Lung (tissue), 12 donors: ENCODE measurements around the gene LUM. TPM values are rescaled to one million over a fixed set of nuclear protein-coding genes. Genes with fewer than 3 reads are reported as not detected.

Source experiments
- ATAC-seq: fragments of 200-7000 bp; cut with Tn5 transposase; one replicate; pipeline ENCODE4 v1.9.1; 2020; ENCODE audit warnings: moderate number of reproducible peaks; ENCODE audit not compliant: insufficient read depth, low FRiP score
- DNase-seq, 3 donors: peaks; one replicate each; pipeline ENCODE4 v3.0.0-alpha.2; 2013 to 2017
- H3K27ac ChIP-seq, 2 donors: one replicate each; pipeline ENCODE4 v1.5.1; 2013; ENCODE audit warnings: mild to moderate bottlenecking in 2 of 2, moderate library complexity in 2 of 2, control low read depth in 1 of 2, inconsistent platforms in 1 of 2, low read depth in 1 of 2, low read length in 1 of 2
- H3K27me3 ChIP-seq, 3 donors: one replicate each; pipeline ENCODE4 v1.5.1; 2013; ENCODE audit warnings: low read length in 2 of 3; ENCODE audit not compliant: control insufficient read depth in 3 of 3, insufficient read depth in 3 of 3
- H3K36me3 ChIP-seq, 4 donors: one replicate each; pipeline ENCODE4 v1.5.1; 2013; ENCODE audit warnings: low read length in 4 of 4, mild to moderate bottlenecking in 1 of 4, moderate library complexity in 1 of 4; ENCODE audit not compliant: control insufficient read depth in 4 of 4, insufficient read depth in 4 of 4
- H3K4me1 ChIP-seq, 5 donors: one replicate each; pipeline ENCODE4 v1.5.1; 2013; ENCODE audit warnings: low read length in 5 of 5, mild to moderate bottlenecking in 2 of 5, moderate library complexity in 1 of 5; ENCODE audit not compliant: control insufficient read depth in 5 of 5, insufficient read depth in 5 of 5
- H3K4me3 ChIP-seq: one replicate; pipeline ENCODE4 v1.5.1; 2013; ENCODE audit warnings: mild to moderate bottlenecking, control low read depth, moderate library complexity
- H3K9ac ChIP-seq, 2 donors: one replicate each; pipeline ENCODE4 v1.5.1; 2013; ENCODE audit warnings: low read length in 2 of 2, control low read depth in 1 of 2; ENCODE audit not compliant: insufficient read depth in 1 of 2
- H3K9me3 ChIP-seq, 4 donors: one replicate each; pipeline ENCODE4 v1.5.1; 2013; ENCODE audit warnings: low read length in 3 of 4, mild to moderate bottlenecking in 1 of 4, moderate library complexity in 1 of 4; ENCODE audit not compliant: control insufficient read depth in 4 of 4, insufficient read depth in 3 of 4
- CTCF ChIP-seq: IDR thresholded peaks from 2 replicates; pipeline ENCODE4 v1.5.1; 2012; ENCODE audit warnings: mild to moderate bottlenecking; ENCODE audit errors: control extremely low read depth, extremely low read depth
- WGBS, 2 donors: extraction: QIAGEN DNeasy Blood & Tissue Kit; methylation state at CpG; one replicate each; pipeline ENCODE4 v1.1.7; 2013; 5-methylcytosine and 5-hydroxymethylcytosine counted together
- polyA plus RNA-seq, 2 donors: library from polyadenylated mRNA; stranded (reverse); fragments of 200-250 nt; gene quantifications; one replicate each; pipeline ENCODE4 v1.2.1, GENCODE V29; 2013
- total RNA-seq, 2 donors: library from RNA; depleted of rRNA in 1 of 2; stranded (reverse); fragments of >200 nt in 1 of 2; gene quantifications; one replicate each; pipeline ENCODE4 v1.2.1, GENCODE V29; 2014 to 2021
- donor health status: control.
- donor health status: control.
- donor health status: Bipolar disorder and iron deficiency.
- donor health status: healthy.
- donor health status: DM: yes; HTN: yes; CAD: no.

LUM gene
- total and polyA plus RNA-seq, 4 donors = 74.5 to 593 (median 218) TPM

- no peak for ATAC-seq
- no peak overlapping the region for H3K27ac ChIP-seq
- no peak overlapping the region for H3K4me3 ChIP-seq
- H3K27me3 ChIP-seq = no peaks in the 10 kb centered on the region
- no peaks in the 10 kb centered on the region for H3K9me3 ChIP-seq
- H3K36me3 ChIP-seq = no peaks in the 10 kb centered on the region
- DNase-seq = peak in 2 of 3 donors; percentile 53 to 66
- TF ChIP-seq CTCF = no peak
- peaks cover 0 to 29% (median 7%) of the 10 kb centered on the region in 5 donors for H3K4me1 ChIP-seq
- no peak overlapping the region for H3K9ac ChIP-seq
Observed at GRCh38 chr12:91073426-91073825, 37.9 kb downstream of the LUM start.

DNA sequence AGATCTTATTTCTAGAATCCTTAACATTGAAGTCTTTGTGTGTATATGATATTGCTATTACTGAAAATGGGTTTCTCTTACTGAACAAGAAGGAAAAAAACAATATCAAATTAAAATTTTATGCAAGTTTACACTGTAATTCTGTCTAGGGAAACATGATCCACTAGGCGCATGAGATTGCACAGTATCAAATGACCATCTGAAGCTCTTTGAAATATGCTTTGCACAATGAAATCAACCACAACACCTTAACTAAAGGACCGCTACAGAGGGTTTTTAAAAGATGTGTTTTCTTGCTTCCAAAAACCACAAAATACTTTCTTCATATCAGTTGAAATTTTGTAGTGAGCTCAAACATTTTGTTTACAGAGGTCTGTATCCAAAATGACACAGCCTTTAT is 38.4 kb downstream of the LUM start:
- Histone ChIP-seq H3K9ac (no peak overlapping the region), H3K27me3 (no peaks in the 10 kb centered on the region), H3K4me1 (peaks cover 0 to 29% (median 7%) of the 10 kb centered on the region in 5 donors), H3K36me3 (no peaks in the 10 kb centered on the region), H3K9me3 (no peaks in the 10 kb centered on the region), H3K4me3 (no peak overlapping the region), H3K27ac (no peak overlapping the region)
- WGBS, 2 donors = 73 to 85% methylated on average over 2 of the region's 2 CpGs
- no peak for TF ChIP-seq CTCF
- DNase-seq (peak in 1 of 3 donors; percentile 32), ATAC-seq (no peak)

DNA sequence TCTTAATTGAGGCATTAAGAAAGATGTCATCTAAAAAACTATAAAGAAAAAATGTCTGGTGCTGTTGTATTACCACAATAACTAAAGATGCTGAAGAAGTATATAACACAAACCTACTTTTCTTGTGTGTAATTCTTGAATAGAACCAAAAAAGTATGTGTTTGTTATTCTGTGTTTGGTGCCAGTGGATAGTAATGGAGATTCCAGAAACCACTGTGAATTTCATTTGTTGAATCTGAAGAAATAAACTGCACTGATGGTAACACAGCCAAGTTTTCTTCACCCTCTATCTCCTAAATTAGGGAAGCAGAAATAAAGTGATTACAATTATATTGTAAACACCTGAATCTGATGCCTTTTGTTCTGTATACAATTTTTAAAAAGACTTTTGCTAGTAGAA is 40.4 kb downstream of the LUM start:
- Histone ChIP-seq H3K4me1 (peaks cover 0 to 29% (median 7%) of the 10 kb centered on the region in 5 donors), H3K36me3 (no peaks in the 10 kb centered on the region), H3K9ac (no peak overlapping the region), H3K9me3 (no peaks in the 10 kb centered on the region), H3K4me3 (no peak overlapping the region), H3K27ac (no peak overlapping the region), H3K27me3 (no peaks in the 10 kb centered on the region)
- TF ChIP-seq CTCF = no peak
- no peak for DNase-seq
- no peak for ATAC-seq

DNA sequence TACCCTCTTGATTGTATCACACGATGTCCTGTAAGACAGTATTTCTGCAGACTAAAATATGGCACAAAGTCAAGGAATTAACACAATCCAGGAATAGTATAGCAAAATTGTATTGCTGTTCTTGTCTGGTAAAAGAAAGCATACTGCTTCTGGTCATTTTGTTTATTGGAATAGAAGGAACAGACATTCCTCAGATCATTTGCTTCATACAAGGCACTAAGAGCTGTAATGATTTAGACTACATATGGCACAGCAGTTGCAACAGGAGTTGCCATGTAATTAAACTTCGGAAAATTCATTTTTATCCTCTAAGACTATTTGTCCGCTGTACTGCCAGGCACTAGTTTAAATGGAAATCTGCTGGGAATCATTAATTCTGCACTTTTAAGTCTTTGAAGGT is 45.9 kb downstream of the LUM start:
- H3K4me1 ChIP-seq = no peaks in the 10 kb centered on the region
- H3K9me3 ChIP-seq = no peaks in the 10 kb centered on the region
- no peak overlapping the region for H3K9ac ChIP-seq
- no peaks in the 10 kb centered on the region for H3K27me3 ChIP-seq
- H3K36me3 ChIP-seq = no peaks in the 10 kb centered on the region
- ATAC-seq (no peak), DNase-seq (peak in 1 of 3 donors; percentile 14)
- WGBS, 2 donors = 80 to 89% methylated on average over 3 of the region's 3 CpGs
- no peak for TF ChIP-seq CTCF
- H3K4me3 ChIP-seq = no peak overlapping the region
- H3K27ac ChIP-seq = no peak overlapping the region
